KOPT-K1 (cell line): Measurements from ENCODE around the gene GREM2.

Experiments used
- H3K27ac ChIP-seq: fragments of 200-600 bp; sonication (generic); 2 replicates; pipeline ENCODE4 v1.5.1; 2016; ENCODE audit warnings: antibody characterized with exemption, mild to moderate bottlenecking, low read depth, low read length; ENCODE audit not compliant: poor library complexity, severe bottlenecking
- H3K36me3 ChIP-seq: fragments of 200-600 bp; sonication (generic); 2 replicates; pipeline ENCODE4 v1.5.1; 2017; ENCODE audit warnings: antibody characterized with exemption, mild to moderate bottlenecking, low read length, moderate library complexity; ENCODE audit not compliant: insufficient read depth
- H3K9me3 ChIP-seq: fragments of 200-600 bp; sonication (generic); 2 replicates; pipeline ENCODE4 v1.5.1; 2017; ENCODE audit warnings: antibody characterized with exemption, low read length, mild to moderate bottlenecking; ENCODE audit not compliant: insufficient read depth, poor library complexity, severe bottlenecking

Gene GREM2

DNA sequence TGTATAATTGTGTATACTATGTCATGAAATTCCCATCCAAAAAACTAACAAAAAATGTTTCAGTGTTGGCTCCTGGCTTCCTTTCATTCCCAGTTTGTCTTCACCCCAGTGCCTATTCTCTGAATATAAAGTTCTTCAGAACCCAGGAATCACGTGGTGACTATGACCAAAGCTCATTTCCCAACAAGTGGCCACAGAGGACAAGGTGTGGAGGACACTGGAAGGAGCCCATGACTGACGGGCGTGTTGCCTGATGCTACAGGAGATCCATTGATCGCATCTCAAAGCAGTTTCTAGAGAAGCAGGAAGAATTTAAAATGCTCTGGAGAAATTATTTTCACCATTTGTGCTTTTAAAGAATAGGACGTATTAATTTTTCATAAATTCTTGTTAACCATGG is 7.4 kb upstream of the GREM2 start:
- Histone ChIP-seq H3K36me3 (no peaks in the 10 kb centered on the region), H3K9me3 (no peaks in the 10 kb centered on the region), H3K27ac (no peak overlapping the region)

DNA sequence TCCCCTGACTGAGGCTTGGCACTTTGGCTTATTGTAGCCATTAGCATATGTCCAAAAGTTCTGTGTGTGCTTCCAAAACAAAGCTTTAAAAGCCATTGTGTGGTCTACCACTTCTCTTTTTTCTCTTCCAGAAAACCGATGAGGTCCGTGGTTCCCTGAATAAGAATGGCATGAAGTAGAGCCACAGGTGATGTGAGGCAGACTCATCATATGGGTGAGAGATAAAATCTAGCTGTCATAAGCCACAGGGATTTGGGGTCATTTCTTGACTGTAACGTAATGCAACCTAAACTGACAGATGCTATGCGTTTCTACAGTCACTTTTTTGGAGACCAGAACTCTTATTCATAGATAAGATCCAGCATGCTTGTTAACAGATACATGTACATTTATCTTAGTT is 7.0 kb upstream of the GREM2 start:
- H3K27ac ChIP-seq: no peak overlapping the region

DNA sequence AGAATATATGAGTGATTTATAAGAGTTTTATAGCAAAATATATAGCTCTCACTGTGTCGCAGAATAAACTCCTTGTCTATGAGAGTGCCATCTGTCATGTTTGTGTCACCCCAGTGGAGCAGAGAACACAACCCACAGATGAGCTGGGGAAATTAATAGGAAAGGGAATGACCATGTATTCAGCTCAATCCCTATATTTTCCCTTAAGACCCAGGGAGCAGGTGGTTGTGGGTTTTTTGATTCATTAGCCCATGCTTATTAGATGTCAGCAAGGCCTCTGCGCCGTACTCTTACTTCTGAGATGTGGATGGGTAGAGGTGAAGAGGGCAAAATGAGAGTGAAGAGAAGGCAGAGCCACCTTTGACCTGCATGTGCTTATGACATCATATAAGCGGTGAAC is 4.1 kb upstream of the GREM2 start:
- Histone ChIP-seq H3K9me3 (no peaks in the 10 kb centered on the region), H3K27ac (no peak overlapping the region), H3K36me3 (no peaks in the 10 kb centered on the region)

More for the DNA sequence above, 7.0 kb upstream of the GREM2 start:
- Histone ChIP-seq H3K9me3 (no peaks in the 10 kb centered on the region), H3K36me3 (no peaks in the 10 kb centered on the region)

GRCh38 chr1:240613356-240614142 is 1.6 kb upstream of the GREM2 start:
- H3K27ac ChIP-seq: no peak overlapping the region
- no peaks in the 10 kb centered on the region for H3K9me3 ChIP-seq
- H3K36me3 ChIP-seq: no peaks in the 10 kb centered on the region

GRCh38 chr1:240612811-240613210 is 856 bp upstream of the GREM2 start:
- H3K27ac ChIP-seq: no peak overlapping the region
- H3K36me3 ChIP-seq: no peaks in the 10 kb centered on the region
- H3K9me3 ChIP-seq: no peaks in the 10 kb centered on the region

GRCh38 chr1:240611228-240611618 is 732 bp downstream of the GREM2 start:
- Histone ChIP-seq H3K27ac (no peak overlapping the region), H3K36me3 (no peaks in the 10 kb centered on the region), H3K9me3 (no peaks in the 10 kb centered on the region)

GRCh38 chr1:240610636-240611035 is 1.3 kb downstream of the GREM2 start:
- Histone ChIP-seq H3K9me3 (no peaks in the 10 kb centered on the region), H3K36me3 (no peaks in the 10 kb centered on the region), H3K27ac (no peak overlapping the region)

- no peaks in the 10 kb centered on the region for H3K9me3 ChIP-seq
- no peak overlapping the region for H3K27ac ChIP-seq
- H3K36me3 ChIP-seq: no peaks in the 10 kb centered on the region
These were observed 2.4 kb downstream of the GREM2 start for GRCh38 chr1:240609527-240610060.

GRCh38 chr1:240608707-240609106 is 3.2 kb downstream of the GREM2 start:
- H3K27ac ChIP-seq: no peak overlapping the region

DNA sequence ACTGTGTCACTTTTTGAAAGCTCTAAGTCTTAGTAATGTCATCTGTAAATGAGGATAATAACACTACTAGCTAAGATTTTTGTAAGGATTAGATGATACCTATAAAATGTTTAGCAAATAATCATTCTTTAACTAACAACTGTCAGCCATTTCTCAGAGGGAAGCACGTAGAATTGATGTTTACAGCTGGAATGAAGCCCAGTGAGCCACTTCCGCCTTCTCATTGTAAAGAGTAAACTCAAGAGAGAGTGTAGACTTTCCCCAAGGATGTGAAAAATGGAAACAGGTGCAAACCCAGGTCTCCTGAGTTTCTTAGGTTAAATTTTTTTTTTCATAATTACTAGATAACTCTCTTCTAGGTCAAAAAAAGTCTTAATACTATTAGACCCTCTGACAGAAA is 4.9 kb downstream of the GREM2 start:
- Histone ChIP-seq H3K36me3 (no peaks in the 10 kb centered on the region), H3K27ac (no peak overlapping the region), H3K9me3 (no peaks in the 10 kb centered on the region)

More at GRCh38 chr1:240608707-240609106, 3.2 kb downstream of the GREM2 start:
- Histone ChIP-seq H3K9me3 (no peaks in the 10 kb centered on the region), H3K36me3 (no peaks in the 10 kb centered on the region)

GRCh38 chr1:240602189-240602588 is 9.8 kb downstream of the GREM2 start:
- no peak overlapping the region for H3K27ac ChIP-seq
- H3K36me3 ChIP-seq: no peaks in the 10 kb centered on the region
- H3K9me3 ChIP-seq: no peaks in the 10 kb centered on the region

- H3K36me3 ChIP-seq: no peaks in the 10 kb centered on the region
- no peaks in the 10 kb centered on the region for H3K9me3 ChIP-seq
- no peak overlapping the region for H3K27ac ChIP-seq
These were observed 12.1 kb downstream of the GREM2 start for GRCh38 chr1:240599830-240600229.

GRCh38 chr1:240599299-240599698 is 12.7 kb downstream of the GREM2 start:
- no peak overlapping the region for H3K27ac ChIP-seq
- no peaks in the 10 kb centered on the region for H3K36me3 ChIP-seq
- no peaks in the 10 kb centered on the region for H3K9me3 ChIP-seq

GRCh38 chr1:240598216-240599001 is 13.5 kb downstream of the GREM2 start:
- Histone ChIP-seq H3K36me3 (no peaks in the 10 kb centered on the region), H3K27ac (no peak overlapping the region), H3K9me3 (no peaks in the 10 kb centered on the region)

DNA sequence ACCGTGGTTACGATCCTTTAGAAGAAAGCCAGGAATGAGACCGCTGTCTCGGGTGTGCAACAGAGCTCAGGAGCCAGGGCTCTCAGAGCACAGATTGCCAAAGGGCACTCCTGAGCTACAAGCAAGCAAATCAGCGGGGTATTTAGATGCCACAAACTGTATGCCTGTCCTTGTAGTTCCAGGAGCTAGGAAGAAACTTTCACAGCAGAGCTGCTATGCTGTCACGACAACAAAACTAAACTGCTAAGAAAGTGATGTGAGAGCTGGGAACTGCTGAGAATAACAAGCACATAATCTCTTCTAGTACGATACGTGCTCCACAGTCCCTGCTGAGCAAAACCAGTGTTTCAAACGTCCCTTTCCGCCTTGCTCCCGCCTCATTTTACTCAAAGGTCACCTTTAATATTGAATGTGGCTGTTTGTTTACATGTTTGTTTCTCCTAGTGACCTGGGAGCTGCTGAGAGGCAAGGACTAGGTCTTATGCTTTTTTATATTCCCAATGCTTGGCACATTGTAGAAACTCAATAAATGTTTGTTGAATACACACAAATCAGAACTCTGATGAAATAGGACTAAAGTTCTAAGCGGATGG is 14.7 kb downstream of the GREM2 start:
- Histone ChIP-seq H3K27ac (no peak overlapping the region), H3K9me3 (no peaks in the 10 kb centered on the region), H3K36me3 (no peaks in the 10 kb centered on the region)
